A549 treated with AZD9567 at 1 μM for 4 hours (cell line): ENCODE measurements around the gene LRRN3. TPM values are rescaled to one million over a fixed set of nuclear protein-coding genes. Genes with fewer than 3 reads are reported as not detected.

Source experiments
- total RNA-seq: library from RNA; stranded (reverse); fragments of 200-300 nt; extraction: Qiagen RNA extraction; gene quantifications from 5 replicates; pipeline ENCODE4 v1.2.3, GENCODE V29; 2022; ENCODE audit not compliant: insufficient read depth

The LRRN3 gene
- 0.02 to 0.03 TPM in 2 of 5 replicates, not detected in the others for total RNA-seq

DNA sequence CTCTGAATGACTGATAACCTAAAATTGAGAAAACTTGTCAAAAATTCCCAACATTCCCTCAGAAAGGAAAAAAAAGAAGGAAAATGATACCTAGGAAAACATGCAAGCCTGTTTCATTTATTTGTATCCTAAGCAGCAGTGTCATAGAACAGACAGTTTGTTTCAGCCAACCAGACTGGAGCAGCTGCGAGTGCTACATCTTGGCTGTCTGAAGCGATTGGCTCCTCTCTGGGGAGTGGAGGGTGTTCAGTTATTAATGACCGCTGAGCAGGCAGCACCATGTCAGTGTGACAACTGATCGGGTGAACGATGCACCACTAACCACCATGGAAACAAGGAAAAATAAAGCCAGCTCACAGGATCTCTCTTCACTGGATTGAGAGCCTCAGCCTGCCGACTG is at the start of gene LRRN3:
LRRN3 (plus strand) TSS at position 282 of the 400 bp plus-strand sequence. CDS start 31,646 bp downstream, outside the sequence.

